IMR-90 (cell line): ENCODE data around the gene CFAP210. TPM values are rescaled to one million over a fixed set of nuclear protein-coding genes. Genes with fewer than 3 reads are reported as not detected.

ENCODE experiments used
- ATAC-seq: fragments of 200-7000 bp; cut with Tn5 transposase; 2 replicates; pipeline ENCODE4 v1.9.1; 2020; ENCODE audit warnings: low read depth, mild to moderate bottlenecking, moderate library complexity
- BruUV-seq: library from RNA; stranded (reverse); fragments of 400-500 nt; replicated peaks from 2 replicates; lab custom pipeline; 2021; lab: Mats Ljungman, UMichigan
- CTCF ChIA-PET: fragments of 300-600 bp; formaldehyde crosslinking; extraction: SDS; loops from one replicate; lab custom pipeline; 2021; ENCODE audit warnings: antibody characterized with exemption; lab: Yijun Ruan, JAX
- POLR2A ChIA-PET: fragments of 300-600 bp; sonication (Branson Sonifier 250); formaldehyde crosslinking; loops from one replicate; lab custom pipeline; 2022; ENCODE audit warnings: antibody characterized with exemption; ENCODE audit not compliant: unreplicated experiment; lab: Charles Lee
- DNase-seq: peaks from one replicate; pipeline ENCODE4 v3.0.0; 2013
- H2AFZ ChIP-seq: replicated peaks from 2 replicates; pipeline ENCODE3; 2013; ENCODE audit warnings: low read length, mild to moderate bottlenecking; ENCODE audit not compliant: poor library complexity
- H2AK5ac ChIP-seq: 2 replicates; pipeline ENCODE4 v1.6.1; 2013; ENCODE audit warnings: low read depth, low read length, inconsistent platforms
- H2AK9ac ChIP-seq: replicated peaks from 2 replicates; pipeline ENCODE3; 2013; ENCODE audit warnings: mild to moderate bottlenecking, low read depth, low read length, moderate library complexity; ENCODE audit not compliant: poor library complexity
- H2BK120ac ChIP-seq: 2 replicates; pipeline ENCODE4 v1.6.1; 2013; ENCODE audit warnings: low read depth, low read length, inconsistent platforms
- H2BK15ac ChIP-seq: 3 replicates; pipeline ENCODE4 v1.6.1; 2013; ENCODE audit warnings: low read depth, low read length, inconsistent platforms
- H2BK20ac ChIP-seq: 2 replicates; pipeline ENCODE4 v1.6.1; 2013; ENCODE audit warnings: low read depth, mild to moderate bottlenecking, inconsistent platforms, low read length, moderate library complexity
- H2BK5ac ChIP-seq: 2 replicates; pipeline ENCODE4 v1.6.1; 2013; ENCODE audit warnings: mild to moderate bottlenecking, low read depth, low read length, inconsistent platforms; ENCODE audit not compliant: poor library complexity, severe bottlenecking
- H3K14ac ChIP-seq: replicated peaks from 2 replicates; pipeline ENCODE4 v1.6.1; 2013; ENCODE audit warnings: low read depth, low read length, inconsistent platforms
- H3K18ac ChIP-seq: 2 replicates; pipeline ENCODE4 v1.6.1; 2013; ENCODE audit warnings: low read depth, low read length, control low read depth
- H3K23ac ChIP-seq: 2 replicates; pipeline ENCODE4 v1.6.1; 2013; ENCODE audit warnings: low read depth, low read length, inconsistent platforms
- H3K27ac ChIP-seq: 2 replicates; pipeline ENCODE4 v1.5.1; 2013; ENCODE audit warnings: mild to moderate bottlenecking, control low read depth, low read length; ENCODE audit not compliant: insufficient read depth
- H3K27me3 ChIP-seq: 2 replicates; pipeline ENCODE4 v1.6.1; 2013; ENCODE audit warnings: low read length; ENCODE audit not compliant: control insufficient read depth, insufficient read depth
- H3K36me3 ChIP-seq: 2 replicates; pipeline ENCODE4 v1.6.1; 2013; ENCODE audit warnings: low read length, mixed read lengths; ENCODE audit not compliant: control insufficient read depth, insufficient read depth
- H3K4ac ChIP-seq: 2 replicates; pipeline ENCODE4 v1.6.1; 2013; ENCODE audit warnings: low read depth, low read length, inconsistent platforms
- H3K4me1 ChIP-seq: 2 replicates; pipeline ENCODE4 v1.6.1; 2013; ENCODE audit warnings: low read length, mixed read lengths; ENCODE audit not compliant: control insufficient read depth, insufficient read depth
- H3K4me2 ChIP-seq: 2 replicates; pipeline ENCODE4 v1.6.1; 2013; ENCODE audit warnings: low read depth, mild to moderate bottlenecking, control low read depth, low read length, moderate library complexity
- H3K4me3 ChIP-seq: 2 replicates; pipeline ENCODE4 v1.5.1; 2013; ENCODE audit warnings: low read depth, mild to moderate bottlenecking, control low read depth, low read length, moderate library complexity; ENCODE audit not compliant: insufficient read depth
- H3K56ac ChIP-seq: 2 replicates; pipeline ENCODE4 v1.6.1; 2013; ENCODE audit warnings: low read length, inconsistent platforms; ENCODE audit not compliant: insufficient read depth; ENCODE audit errors: extremely low read depth
- H3K79me1 ChIP-seq, 2 experiments: 2 replicates each; pipeline ENCODE4 v1.6.1; 2013; ENCODE audit warnings: low read length in 2 of 2, inconsistent platforms in 1 of 2, low read depth in 1 of 2
- H3K9ac ChIP-seq: 2 replicates; pipeline ENCODE4 v1.6.1; 2013; ENCODE audit warnings: low read depth, low read length, control low read depth
- H3K9me1 ChIP-seq: 2 replicates; pipeline ENCODE4 v1.6.1; 2013; ENCODE audit warnings: low read length, inconsistent platforms; ENCODE audit not compliant: insufficient read depth
- H3K9me3 ChIP-seq: 2 replicates; pipeline ENCODE4 v1.6.1; 2013; ENCODE audit warnings: low read length; ENCODE audit not compliant: control insufficient read depth, insufficient read depth
- H4K20me1 ChIP-seq: 2 replicates; pipeline ENCODE4 v1.6.1; 2013; ENCODE audit warnings: low read length, inconsistent platforms; ENCODE audit not compliant: insufficient read depth
- H4K5ac ChIP-seq: 2 replicates; pipeline ENCODE4 v1.6.1; 2013; ENCODE audit warnings: mild to moderate bottlenecking, low read depth, low read length, control low read depth
- H4K8ac ChIP-seq, 2 experiments: 2 replicates each; pipeline ENCODE4 v1.6.1; 2013; ENCODE audit warnings: low read depth in 2 of 2, low read length in 2 of 2, control low read depth in 1 of 2, inconsistent platforms in 1 of 2
- H4K91ac ChIP-seq: 2 replicates; pipeline ENCODE4 v1.6.1; 2013; ENCODE audit warnings: low read depth, low read length, inconsistent platforms; ENCODE audit not compliant: insufficient read depth
- FOS ChIP-seq: fragments of 150-350 bp; IDR thresholded peaks from 2 replicates; pipeline ENCODE4 v1.6.1; 2016; ENCODE audit warnings: low read depth, low read length
- RCOR1 ChIP-seq: IDR thresholded peaks from 2 replicates; pipeline ENCODE4 v1.6.1; 2012; ENCODE audit warnings: mild to moderate bottlenecking, low read length, improper control_type of control experiment; ENCODE audit not compliant: insufficient replicate concordance
- WGBS, 2 experiments: methylation state at CpG; one replicate each; pipeline versions ENCODE4 v1.1.5 to v1.1.7; 2013; ENCODE audit warnings: missing lambda C conversion rate in 2 of 2; ENCODE audit not compliant: insufficient read length in 1 of 2; ENCODE audit errors: extremely low coverage in 2 of 2; 5-methylcytosine and 5-hydroxymethylcytosine counted together
- dilution Hi-C: fragments of 300-500 bp; cut with HindIII; formaldehyde crosslinking; loops from one replicate; pipeline ENCODE4 v1.14.3; 2018; ENCODE audit warnings: low sequenced_read_pairs; ENCODE audit not compliant: unreplicated experiment
- in situ Hi-C: fragments of 300-500 bp; cut with MboI; formaldehyde crosslinking; loops from 3 replicates; pipeline ENCODE4 v1.14.3; 2019; ENCODE audit warnings: low sequenced_read_pairs, inconsistent platforms, mixed read lengths
- intact Hi-C: fragments of 100-400 bp; cut with micrococcal nuclease; formaldehyde crosslinking; loops from 2 replicates; pipeline ENCODE4 v1.10.0; 2022
- polyA plus RNA-seq, 3 experiments: library from polyadenylated mRNA; depleted of rRNA; stranded (reverse); fragments of >200 nt; gene quantifications; 2 replicates each; pipeline ENCODE4 v1.2.3, GENCODE V29; 2012; ENCODE audit warnings: low replicate concordance in 1 of 3
- total RNA-seq: library from RNA; depleted of rRNA; stranded (reverse); fragments of >200 nt; gene quantifications from 2 replicates; pipeline ENCODE4 v1.2.3, GENCODE V29; 2012

Gene CFAP210
- total and polyA plus RNA-seq, 2 of the 4 experiments (the other 2 are of a cell fraction), result not detected

DNA sequence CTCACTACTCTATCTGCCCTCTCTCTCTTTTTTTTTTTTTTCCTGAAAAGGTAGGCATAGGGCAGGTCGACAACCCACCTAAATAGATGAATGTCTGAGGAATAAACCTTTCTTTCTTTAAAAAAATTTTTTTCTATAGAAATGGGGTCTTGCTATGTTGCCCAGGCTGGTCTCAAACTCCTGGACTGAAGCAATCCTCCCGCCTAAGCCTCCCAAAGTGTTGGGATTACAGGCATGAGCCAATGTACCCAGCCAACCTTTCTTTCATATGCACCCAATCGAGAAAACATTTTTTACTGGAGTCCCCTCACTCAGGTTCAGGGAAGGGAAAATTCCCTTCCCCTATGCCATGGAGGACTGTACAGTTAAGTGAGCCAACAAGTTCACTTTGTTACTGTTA, 31.0 kb downstream of the CFAP210 start:
- CTCF ChIA-PET, result no interaction called here
- peaks cover 2% of the 10 kb centered on the region; the same call in 1 of the 2 replicates for H3K27me3 ChIP-seq
- no peak overlapping the region for H3K18ac ChIP-seq
- H4K20me1 ChIP-seq, result no peaks in the 10 kb centered on the region
- no peak for TF ChIP-seq RCOR1
- no peak for TF ChIP-seq FOS
- H3K9ac ChIP-seq, result no peak overlapping the region
- in situ Hi-C loops, result no loop called here
- BruUV-seq, result no TSS peak
- H3K9me3 ChIP-seq, result no peaks in the 10 kb centered on the region
- 0 out of 2 replicates have a peak, but pooled peaks cover 2% of the 10 kb centered on the region for H3K4me1 ChIP-seq
- no peak overlapping the region for H3K4ac ChIP-seq
- DNase-seq (no peak), ATAC-seq (no peak)
- no peak overlapping the region for H3K14ac ChIP-seq
- H4K91ac ChIP-seq, result no peak overlapping the region
- dilution Hi-C loops, result no loop called here
- intact Hi-C loops, result no loop called here
- no peak overlapping the region for H3K56ac ChIP-seq
- WGBS, 2 experiments, result no CpG with 5 or more reads among the region's 3 CpGs
- no peak overlapping the region for H2AFZ ChIP-seq
- no peak overlapping the region for H2BK120ac ChIP-seq
- no peak overlapping the region for H3K4me3 ChIP-seq
- no peaks in the 10 kb centered on the region for H3K79me1 ChIP-seq
- no peak overlapping the region for H2AK9ac ChIP-seq
- H3K9me1 ChIP-seq, result no peaks in the 10 kb centered on the region
- H3K36me3 ChIP-seq, result no peaks in the 10 kb centered on the region
- H4K8ac ChIP-seq, result no peak overlapping the region
- no peak overlapping the region for H3K23ac ChIP-seq
- no peak overlapping the region for H4K5ac ChIP-seq
- no peak overlapping the region for H3K4me2 ChIP-seq
- H2BK5ac ChIP-seq, result no peak overlapping the region
- no peak overlapping the region for H3K27ac ChIP-seq
- H2BK15ac ChIP-seq, result no peak overlapping the region
- H2AK5ac ChIP-seq, result no peak overlapping the region
- POLR2A ChIA-PET, result no interaction called here
- no peak overlapping the region for H2BK20ac ChIP-seq
